Natural killer cell (primary cell): ENCODE data around the gene AP4M1. TPM values are rescaled to one million over a fixed set of nuclear protein-coding genes. Genes with fewer than 3 reads are reported as not detected.
A peak's percentile ranks its signal among the peaks of the same experiment; 100 is the strongest.

Source experiments
- ATAC-seq, 3 donors: fragments of 150-1000 bp in 2 of 3; fragments of 200-7000 bp in 1 of 3; cut with Tn5 transposase; 1 replicate in 1 of 3; 2 replicates in 2 of 3; pipeline ENCODE4 v1.10.0; 2021; ENCODE audit warnings: mild to moderate bottlenecking in 2 of 3, moderate library complexity in 2 of 3
- DNase-seq, 2 donors: peaks; one replicate each; pipeline versions ENCODE4 v3.0.0 to v3.0.0-alpha.2; 2013 to 2021; ENCODE audit warnings: mixed read lengths in 1 of 2
- H3K27ac ChIP-seq: one replicate; pipeline ENCODE4 v1.5.1; 2013; ENCODE audit warnings: mild to moderate bottlenecking, low read length
- H3K27me3 ChIP-seq: one replicate; pipeline ENCODE4 v1.6.1; 2013; ENCODE audit warnings: low read length; ENCODE audit not compliant: control insufficient read depth, insufficient read depth
- H3K36me3 ChIP-seq: one replicate; pipeline ENCODE4 v1.6.1; 2013; ENCODE audit warnings: low read length; ENCODE audit not compliant: control insufficient read depth, insufficient read depth
- H3K4me1 ChIP-seq: one replicate; pipeline ENCODE4 v1.6.1; 2013; ENCODE audit warnings: low read length; ENCODE audit not compliant: control insufficient read depth, insufficient read depth
- H3K4me3 ChIP-seq: one replicate; pipeline ENCODE4 v1.5.1; 2013; ENCODE audit warnings: low read length
- H3K9me3 ChIP-seq: one replicate; pipeline ENCODE4 v1.6.1; 2013; ENCODE audit warnings: low read length; ENCODE audit not compliant: control insufficient read depth, insufficient read depth
- H3K27ac Mint-ChIP-seq, 2 donors: one replicate each; pipeline ENCODE4 v1.8.0; 2022; ENCODE audit warnings: mild to moderate bottlenecking in 2 of 2, mixed read lengths in 2 of 2, moderate library complexity in 1 of 2
- H3K27me3 Mint-ChIP-seq, 2 donors: one replicate each; pipeline ENCODE4 v1.8.0; 2022; ENCODE audit warnings: low read depth in 2 of 2, mixed read lengths in 2 of 2
- H3K36me3 Mint-ChIP-seq: one replicate; pipeline ENCODE4 v1.8.0; 2022; ENCODE audit warnings: mixed read lengths
- H3K4me1 Mint-ChIP-seq, 2 donors: one replicate each; pipeline ENCODE4 v1.8.0; 2022; ENCODE audit warnings: mixed read lengths in 2 of 2
- H3K4me3 Mint-ChIP-seq: one replicate; pipeline ENCODE4 v1.8.0; 2022; ENCODE audit warnings: mild to moderate bottlenecking, moderate library complexity, mixed read lengths
- H3K9me3 Mint-ChIP-seq, 2 donors: one replicate each; pipeline ENCODE4 v1.8.0; 2022; ENCODE audit warnings: mixed read lengths in 2 of 2
- WGBS: methylation state at CpG from one replicate; pipeline ENCODE4 v1.1.7; 2013; ENCODE audit warnings: missing lambda C conversion rate; ENCODE audit not compliant: insufficient coverage; 5-methylcytosine and 5-hydroxymethylcytosine counted together
- intact Hi-C: fragments of 100-400 bp; cut with micrococcal nuclease; formaldehyde crosslinking; loops from one replicate; pipeline ENCODE4 v1.14.2; 2022
- total RNA-seq, 4 donors: library from RNA; stranded (reverse); fragments of 120-200 nt in 1 of 4; gene quantifications; one replicate each; pipeline versions ENCODE4 v1.2.3 to v1.2.4, GENCODE V29; 2013 to 2022
- TF ChIP-seq, protein P1 (sequence below): fragments of 200-600 bp; IDR thresholded peaks from one replicate; pipeline ENCODE4 v1.8.0; 2022; ENCODE audit warnings: antibody characterized with exemption

AP4M1 gene
- total RNA-seq, 3 donors from 2014 or later (not counting 1 experiment from before 2014, with no cell fraction given): 8.4 to 12.8 (median 12.7) TPM

- Mint-ChIP-seq H3K4me1 (peaks cover 29 to 36% of the 10 kb centered on the region in 2 donors), H3K27ac (peak overlapping the region; percentile 31 to 36), H3K36me3 (peaks cover 27% of the 10 kb centered on the region), H3K4me3 (peak overlapping the region; percentile 32), H3K27me3 (no peaks in the 10 kb centered on the region), H3K9me3 (no peaks in the 10 kb centered on the region)
- H3K4me1 ChIP-seq: peaks cover 14% of the 10 kb centered on the region
- no peaks in the 10 kb centered on the region for H3K27me3 ChIP-seq
- DNase-seq: no peak
- no peak overlapping the region for H3K4me3 ChIP-seq
- TF ChIP-seq, protein P1, sequence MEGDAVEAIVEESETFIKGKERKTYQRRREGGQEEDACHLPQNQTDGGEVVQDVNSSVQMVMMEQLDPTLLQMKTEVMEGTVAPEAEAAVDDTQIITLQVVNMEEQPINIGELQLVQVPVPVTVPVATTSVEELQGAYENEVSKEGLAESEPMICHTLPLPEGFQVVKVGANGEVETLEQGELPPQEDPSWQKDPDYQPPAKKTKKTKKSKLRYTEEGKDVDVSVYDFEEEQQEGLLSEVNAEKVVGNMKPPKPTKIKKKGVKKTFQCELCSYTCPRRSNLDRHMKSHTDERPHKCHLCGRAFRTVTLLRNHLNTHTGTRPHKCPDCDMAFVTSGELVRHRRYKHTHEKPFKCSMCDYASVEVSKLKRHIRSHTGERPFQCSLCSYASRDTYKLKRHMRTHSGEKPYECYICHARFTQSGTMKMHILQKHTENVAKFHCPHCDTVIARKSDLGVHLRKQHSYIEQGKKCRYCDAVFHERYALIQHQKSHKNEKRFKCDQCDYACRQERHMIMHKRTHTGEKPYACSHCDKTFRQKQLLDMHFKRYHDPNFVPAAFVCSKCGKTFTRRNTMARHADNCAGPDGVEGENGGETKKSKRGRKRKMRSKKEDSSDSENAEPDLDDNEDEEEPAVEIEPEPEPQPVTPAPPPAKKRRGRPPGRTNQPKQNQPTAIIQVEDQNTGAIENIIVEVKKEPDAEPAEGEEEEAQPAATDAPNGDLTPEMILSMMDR: no peak
- H3K36me3 ChIP-seq: peaks cover 84% of the 10 kb centered on the region
- no peak overlapping the region for H3K27ac ChIP-seq
- WGBS: 98% methylated on average over 17 of the region's 17 CpGs
- no peak for ATAC-seq
- intact Hi-C loops: no loop called here
- H3K9me3 ChIP-seq: no peaks in the 10 kb centered on the region
Observed at GRCh38 chr7:100095704-100096103, 5.7 kb upstream of the AP4M1 start.

DNA sequence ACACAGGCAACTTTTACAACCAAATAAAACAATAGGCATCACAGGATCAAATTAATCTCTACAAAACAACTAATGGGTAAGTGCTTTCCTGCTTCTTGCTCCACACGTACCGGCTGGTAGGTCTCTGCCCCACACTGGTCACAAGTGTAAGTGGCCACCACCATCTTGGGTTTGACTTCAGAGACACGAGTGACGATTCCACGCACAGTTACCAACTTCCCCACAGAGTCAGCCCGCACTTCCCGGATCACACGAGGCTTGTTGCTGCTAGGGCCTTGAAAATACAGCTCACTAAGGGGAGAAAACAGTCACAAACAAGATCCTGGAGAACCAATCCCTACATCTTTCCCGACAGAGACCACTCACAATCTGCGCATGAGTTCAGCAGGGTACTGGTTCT lies 2.5 kb upstream of the AP4M1 start:
- Histone ChIP-seq H3K36me3 (peaks cover 54% of the 10 kb centered on the region), H3K9me3 (no peaks in the 10 kb centered on the region), H3K27me3 (no peaks in the 10 kb centered on the region), H3K27ac (no peak overlapping the region), H3K4me3 (no peak overlapping the region), H3K4me1 (peaks cover 28% of the 10 kb centered on the region)
- H3K27ac Mint-ChIP-seq: peak overlapping the region; percentile 96 to 98
- H3K4me3 Mint-ChIP-seq: peak overlapping the region; percentile 78
- ATAC-seq (no peak), DNase-seq (no peak)
- peaks cover 19% of the 10 kb centered on the region for H3K36me3 Mint-ChIP-seq
- intact Hi-C loops: no loop called here
- no peaks in the 10 kb centered on the region for H3K27me3 Mint-ChIP-seq
- TF ChIP-seq, protein P1: no peak
- H3K9me3 Mint-ChIP-seq: no peaks in the 10 kb centered on the region
- WGBS: 95% methylated on average over 10 of the region's 10 CpGs
- H3K4me1 Mint-ChIP-seq: peaks cover 36 to 47% of the 10 kb centered on the region in 2 donors

DNA sequence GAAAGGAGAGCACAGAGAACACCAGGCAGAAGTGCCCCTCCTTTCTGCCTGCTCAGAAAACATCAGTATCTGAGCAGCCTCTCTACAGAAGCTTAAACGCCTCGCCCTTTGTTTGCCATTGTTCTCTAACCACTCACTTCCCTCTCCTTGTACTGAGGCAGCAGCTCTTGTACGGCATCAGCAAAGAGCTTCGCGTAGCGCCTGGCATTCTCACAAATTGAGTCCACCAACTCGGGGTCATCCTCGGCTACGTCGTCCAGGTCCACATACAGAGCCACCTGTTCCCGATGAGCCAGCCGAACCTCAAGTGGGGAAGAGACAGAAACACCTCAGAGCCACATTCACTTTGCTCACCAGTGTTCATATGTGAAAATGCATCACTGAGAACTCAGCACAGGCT lies 2.0 kb upstream of the AP4M1 start:
- H3K9me3 Mint-ChIP-seq: no peaks in the 10 kb centered on the region
- H3K27me3 Mint-ChIP-seq: no peaks in the 10 kb centered on the region
- H3K27me3 ChIP-seq: no peaks in the 10 kb centered on the region
- no peak for ATAC-seq
- DNase-seq: no peak
- H3K4me3 Mint-ChIP-seq: peak overlapping the region; percentile 95
- H3K4me1 Mint-ChIP-seq: peaks cover 36 to 49% of the 10 kb centered on the region in 2 donors
- H3K4me1 ChIP-seq: peaks cover 28% of the 10 kb centered on the region
- peaks cover 49% of the 10 kb centered on the region for H3K36me3 ChIP-seq
- H3K4me3 ChIP-seq: no peak overlapping the region
- 84% methylated on average over 12 of the region's 12 CpGs for WGBS
- H3K27ac ChIP-seq: no peak overlapping the region
- intact Hi-C loops: no loop called here
- H3K27ac Mint-ChIP-seq: peak overlapping the region; percentile 96 to 98
- TF ChIP-seq, protein P1: no peak
- H3K9me3 ChIP-seq: no peaks in the 10 kb centered on the region
- peaks cover 19% of the 10 kb centered on the region for H3K36me3 Mint-ChIP-seq

- peak; percentile 90 to 95 for DNase-seq
- Mint-ChIP-seq H3K4me1 (peaks cover 36 to 48% of the 10 kb centered on the region in 2 donors), H3K27ac (peak overlapping the region; percentile 96 to 98), H3K27me3 (no peaks in the 10 kb centered on the region), H3K9me3 (no peaks in the 10 kb centered on the region), H3K4me3 (peak overlapping the region; percentile 95), H3K36me3 (peaks cover 19% of the 10 kb centered on the region)
- H3K4me3 ChIP-seq: peak overlapping the region; percentile 98
- intact Hi-C loops: loop anchor here (1.0 to 10.0 kb wide), 5 partner anchors 18 to 574 kb away; partner anchors contain the start of genes CNPY4, GNB2, MBLAC1 and TAF6
- peak overlapping the region; percentile 93 for H3K27ac ChIP-seq
- ATAC-seq: peak; percentile 72 to 88 (median 76)
- H3K36me3 ChIP-seq: peaks cover 38% of the 10 kb centered on the region
- TF ChIP-seq, protein P1: no peak
- no peaks in the 10 kb centered on the region for H3K27me3 ChIP-seq
- 0% methylated on average over 61 of the region's 61 CpGs for WGBS
- no peaks in the 10 kb centered on the region for H3K9me3 ChIP-seq
- peaks cover 28% of the 10 kb centered on the region for H3K4me1 ChIP-seq
Observed at GRCh38 chr7:100100420-100101015, 925 bp upstream of the AP4M1 start.
